ENCODE data around the gene MMRN2. TPM values are rescaled to one million over a fixed set of nuclear protein-coding genes. Genes with fewer than 3 reads are reported as not detected.
"Not testable (repeated sequence)": the region's sequence is repeated elsewhere in the genome, so short reads cannot be mapped to it uniquely, and the experiment has no call there.

Gene MMRN2
- total RNA-seq, 1 donor from 2014 or later: 66.2 TPM

- intact Hi-C loops (cut with DNase I): no loop called here
Observed at GRCh38 chr10:86958901-86959736, 1.7 kb upstream of the MMRN2 start.

GRCh38 chr10:86958116-86958900 lies 893 bp upstream of the MMRN2 start, which contains the start of gene SNCG:
Gene SNCG, plus strand, starts transcription at chr10:86958599. Its CDS starts 99 bp downstream, at chr10:86958698.
- intact Hi-C loops (cut with DNase I): no loop called here
- ATAC-seq: peak; percentile 30
- peak; percentile 74 for DNase-seq (ENCODE audit: low spot score)

More at GRCh38 chr10:86958901-86959736, 1.7 kb upstream of the MMRN2 start:
- DNase-seq (ENCODE audit: low spot score) (peak; percentile 72), ATAC-seq (peak; percentile 63)

GRCh38 chr10:86956848-86957448 lies 467 bp downstream of the MMRN2 start:
- no peak for DNase-seq (ENCODE audit: low spot score)
- intact Hi-C loops (cut with DNase I): no loop called here
- ATAC-seq: no peak

GRCh38 chr10:86956195-86956847 lies 1.1 kb downstream of the MMRN2 start:
- intact Hi-C loops (cut with DNase I): no loop called here
- DNase-seq (ENCODE audit: low spot score) (no peak), ATAC-seq (no peak)

GRCh38 chr10:86955501-86956194 lies 1.8 kb downstream of the MMRN2 start:
- ATAC-seq: no peak
- DNase-seq (ENCODE audit: low spot score): no peak
- intact Hi-C loops (cut with DNase I): no loop called here

GRCh38 chr10:86954681-86955500 lies 2.5 kb downstream of the MMRN2 start:
- no peak for DNase-seq (ENCODE audit: low spot score)
- ATAC-seq: no peak
- intact Hi-C loops (cut with DNase I): no loop called here

GRCh38 chr10:86953747-86954680 lies 3.4 kb downstream of the MMRN2 start:
- intact Hi-C loops (cut with DNase I): no loop called here
- ATAC-seq: peak; percentile 87

GRCh38 chr10:86952697-86953096 lies 4.7 kb downstream of the MMRN2 start:
- ATAC-seq; DNase-seq (ENCODE audit: low spot score); intact Hi-C loops (cut with DNase I): not testable (repeated sequence)

More at GRCh38 chr10:86953747-86954680, 3.4 kb downstream of the MMRN2 start:
- DNase-seq (ENCODE audit: low spot score): peak; percentile 87

GRCh38 chr10:86952106-86952505 lies 5.3 kb downstream of the MMRN2 start:
- intact Hi-C loops (cut with DNase I): no loop called here
- ATAC-seq (no peak), DNase-seq (ENCODE audit: low spot score) (peak; percentile 12)

- intact Hi-C loops (cut with DNase I): no loop called here
- ATAC-seq: no peak
- DNase-seq (ENCODE audit: low spot score): no peak
Observed at GRCh38 chr10:86951184-86951761, 6.1 kb downstream of the MMRN2 start.

GRCh38 chr10:86950349-86950748 lies 7.1 kb downstream of the MMRN2 start:
- DNase-seq (ENCODE audit: low spot score) (no peak), ATAC-seq (no peak)
- intact Hi-C loops (cut with DNase I): no loop called here

- intact Hi-C loops (cut with DNase I); ATAC-seq: not testable (repeated sequence)
- peak; percentile 18 for DNase-seq (ENCODE audit: low spot score)
Observed at GRCh38 chr10:86947806-86948205, 9.6 kb downstream of the MMRN2 start.

- DNase-seq (ENCODE audit: low spot score) (no peak), ATAC-seq (peak; percentile 11)
- intact Hi-C loops (cut with DNase I): no loop called here
Observed at GRCh38 chr10:86946213-86947155, 10.9 kb downstream of the MMRN2 start.

GRCh38 chr10:86945361-86946212 lies 11.8 kb downstream of the MMRN2 start:
- peak; percentile 81 for ATAC-seq
- intact Hi-C loops (cut with DNase I): no loop called here
- DNase-seq (ENCODE audit: low spot score): no peak
